Fibroblast of skin of left biceps (primary cell): Measurements from ENCODE around the gene LBHD2.
A peak's percentile ranks its signal among the peaks of the same experiment; 100 is the strongest.

ENCODE experiments used
- DNase-seq, 2 experiments: peaks; one replicate each; pipeline ENCODE4 v3.0.0-alpha.2; 2013; ENCODE audit warnings: low read depth in 2 of 2

LBHD2 gene

GRCh38 chr14:103068351-103069073 lies 15.5 kb upstream of the LBHD2 start:
- DNase-seq: no peak

DNA sequence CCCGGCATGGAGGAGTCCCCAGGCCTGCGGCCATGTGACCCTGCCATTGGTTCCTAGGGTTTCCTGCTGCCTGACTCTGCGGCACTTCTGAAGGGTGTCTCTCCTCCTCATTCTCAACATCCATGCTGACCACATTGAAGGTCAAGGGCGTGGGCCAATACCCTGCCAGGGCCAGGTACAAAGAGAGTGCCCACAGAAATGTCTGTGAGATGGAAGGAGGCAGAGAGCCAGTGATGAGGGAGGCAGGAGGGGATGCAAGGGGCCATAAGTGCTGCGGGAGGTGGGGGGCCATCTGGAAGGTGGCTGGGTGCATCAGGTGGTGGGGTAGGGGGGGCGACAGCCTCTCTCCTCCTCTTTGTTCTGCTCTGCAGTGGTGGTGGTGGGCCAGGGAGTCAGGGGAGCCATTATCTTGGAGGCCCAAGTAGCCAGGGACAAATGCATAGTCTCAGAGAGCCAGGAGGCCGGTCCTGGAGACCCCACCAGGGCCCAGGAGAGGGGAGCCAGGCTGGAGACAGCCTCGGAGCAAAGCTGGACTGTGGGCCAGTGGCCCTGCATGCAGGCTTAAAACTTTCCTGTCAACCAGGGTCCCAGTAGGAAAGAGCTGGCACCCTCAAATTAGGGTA lies 13.6 kb upstream of the LBHD2 start:
- no peak for DNase-seq

DNA sequence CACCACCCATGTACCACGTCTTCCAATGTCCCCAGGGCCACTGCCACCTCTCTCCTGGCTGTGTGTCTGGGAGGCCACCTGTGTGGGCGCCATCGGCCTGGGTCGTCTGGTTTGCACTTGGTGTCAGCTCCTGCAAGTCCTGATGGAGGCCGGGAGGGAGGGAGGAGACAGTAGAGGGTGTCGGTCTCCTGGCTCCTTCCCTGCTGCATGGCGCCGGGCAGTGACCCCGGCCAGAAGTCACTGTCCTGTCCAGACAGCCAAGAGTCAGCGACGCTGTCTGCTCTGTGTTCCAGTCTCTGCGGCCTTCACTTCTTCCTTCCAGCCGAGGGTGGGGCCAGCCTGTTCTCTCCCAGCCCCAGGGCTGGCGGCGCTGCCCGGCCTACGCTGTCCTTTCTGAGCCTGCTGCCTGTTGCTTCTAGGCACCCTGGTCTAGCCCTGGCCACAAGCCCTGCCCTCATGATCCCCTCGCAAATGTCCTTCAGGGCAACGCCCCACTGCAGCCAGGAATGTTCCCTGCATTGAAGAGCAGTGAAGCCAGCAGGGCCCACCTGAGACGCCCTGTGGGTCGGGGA lies 13.0 kb upstream of the LBHD2 start:
- no peak for DNase-seq

DNA sequence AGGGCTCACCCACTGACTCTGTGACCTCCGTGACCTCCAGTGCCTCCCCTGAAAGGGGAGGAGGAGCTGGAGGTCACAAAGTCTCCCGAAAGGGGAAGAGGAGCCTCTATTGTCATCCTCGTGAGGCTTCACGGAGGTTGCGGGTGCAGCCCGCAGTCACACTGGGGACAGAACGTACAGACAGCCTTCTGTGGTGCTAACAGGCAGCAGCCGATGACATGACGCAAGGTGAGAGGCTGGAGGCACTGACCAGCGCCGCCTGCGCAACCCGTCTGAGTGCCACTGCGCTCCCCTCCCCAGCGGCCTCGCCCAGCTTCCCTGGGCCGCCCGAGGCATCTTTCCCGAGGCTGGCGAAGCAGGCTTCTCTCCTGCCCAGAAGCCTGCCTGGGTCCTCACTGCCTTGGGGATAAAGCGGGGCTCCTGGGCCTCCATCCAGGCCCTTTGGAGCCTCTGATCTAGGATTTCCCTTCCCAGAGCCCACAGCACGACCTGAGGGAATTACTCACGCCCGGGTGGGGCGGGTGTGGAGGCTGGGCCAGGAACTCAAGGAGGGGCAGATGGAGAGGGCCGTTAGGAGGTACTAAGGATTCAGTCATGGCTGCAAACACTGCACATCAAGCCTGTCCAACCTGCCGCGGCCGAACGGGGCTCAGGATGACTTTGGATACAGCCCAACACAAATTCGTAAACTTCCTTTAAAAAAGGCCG lies 12.3 kb upstream of the LBHD2 start:
- no peak for DNase-seq

- DNase-seq: no peak
Observed at GRCh38 chr14:103072595-103073366, 11.2 kb upstream of the LBHD2 start.

- DNase-seq: no peak
Observed at GRCh38 chr14:103073367-103073875, 10.6 kb upstream of the LBHD2 start.

GRCh38 chr14:103073876-103074728 lies 9.9 kb upstream of the LBHD2 start:
- DNase-seq: no peak

DNA sequence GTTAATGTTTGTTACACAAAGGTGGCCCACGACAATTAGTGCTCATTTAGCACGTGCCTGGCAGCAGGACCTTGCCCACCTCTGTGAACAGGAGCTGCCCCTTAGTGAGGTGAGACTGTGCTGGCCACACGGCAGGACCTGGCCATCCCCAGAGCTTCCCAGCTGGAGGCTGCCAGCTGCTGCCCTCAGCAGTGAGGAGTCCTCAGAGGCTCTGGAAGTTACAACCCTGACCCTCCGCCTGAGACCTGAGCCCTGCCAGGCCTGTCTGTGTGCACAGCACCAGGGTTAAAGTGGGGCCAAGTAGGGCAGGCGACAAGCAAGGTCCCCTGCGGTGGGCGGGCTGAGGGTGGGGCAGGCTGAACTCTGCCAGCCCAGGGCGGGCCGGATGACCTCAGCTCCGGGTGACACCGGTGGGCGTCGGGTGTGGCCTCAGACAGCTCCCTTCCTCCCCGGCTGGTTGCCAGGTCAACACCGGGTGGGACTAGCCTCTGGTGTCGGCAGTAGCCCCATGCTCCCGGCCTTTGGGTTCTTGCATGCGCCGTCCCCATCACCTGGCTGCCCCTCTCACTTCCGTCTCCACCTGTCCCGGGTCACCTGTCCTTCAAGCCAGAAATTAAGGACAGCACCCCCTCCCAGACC lies 9.2 kb upstream of the LBHD2 start:
- DNase-seq: no peak

- peak in 1 of 2 experiments; percentile 36 for DNase-seq
Observed at GRCh38 chr14:103078420-103078749, 5.6 kb upstream of the LBHD2 start.

DNA sequence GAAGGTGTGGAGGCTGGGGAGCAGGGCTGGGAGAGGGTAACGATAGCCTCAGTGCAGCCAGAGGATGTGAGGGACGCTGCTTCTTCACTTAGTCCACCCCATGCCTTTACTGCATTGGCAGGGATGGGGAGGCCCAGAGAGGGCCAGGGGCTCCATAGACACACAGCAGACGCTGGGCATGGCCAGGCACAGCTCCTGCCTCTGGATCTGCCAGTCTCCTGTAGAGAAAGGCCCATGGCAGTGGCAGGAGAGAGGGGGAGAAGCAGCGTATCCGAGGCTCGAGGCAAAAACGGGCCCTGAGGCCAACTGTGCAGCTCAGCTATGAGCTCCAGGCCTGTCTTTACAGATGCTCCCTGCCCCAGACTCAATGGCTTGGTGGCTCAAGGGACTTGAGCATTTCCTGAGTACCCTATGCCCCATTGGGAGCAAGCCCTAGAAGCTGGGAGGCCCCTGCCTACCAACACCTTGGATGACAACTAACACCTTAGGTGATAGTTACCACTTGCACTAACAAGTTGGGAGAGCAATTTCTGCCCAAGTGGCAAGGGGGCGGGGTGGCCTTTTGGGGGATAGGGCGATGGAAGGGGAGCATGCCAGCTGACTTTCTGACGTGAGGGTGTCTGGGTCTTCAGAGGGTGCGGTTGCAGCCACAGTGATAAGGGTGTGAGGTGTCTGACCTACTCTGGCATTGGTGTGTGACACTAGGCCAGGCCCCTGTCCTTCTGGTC lies 5.0 kb upstream of the LBHD2 start:
- no peak for DNase-seq

DNA sequence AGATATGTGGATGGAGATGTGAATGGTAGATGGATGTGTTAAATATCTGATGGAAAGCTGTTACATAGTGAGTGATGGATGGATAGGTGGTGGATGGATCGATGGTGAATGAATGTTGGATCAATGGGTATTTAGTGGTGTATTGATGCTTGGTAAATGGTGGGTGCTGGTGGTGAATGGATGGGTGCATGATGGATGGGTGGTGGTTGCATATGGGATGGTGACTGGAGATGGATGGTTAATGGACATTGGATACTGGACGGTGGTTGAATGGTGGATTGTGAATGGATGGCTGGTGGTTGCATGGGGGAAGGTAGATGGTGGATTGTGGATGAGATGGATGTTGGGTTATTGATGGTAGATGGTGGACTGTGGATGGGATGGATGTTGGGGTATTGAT lies 2.1 kb upstream of the LBHD2 start:
- no peak for DNase-seq

- DNase-seq: no peak
Observed at GRCh38 chr14:103085106-103086091, 1.4 kb downstream of the LBHD2 start.

- DNase-seq: no peak
Observed at GRCh38 chr14:103086771-103087342, 2.8 kb downstream of the LBHD2 start.

DNA sequence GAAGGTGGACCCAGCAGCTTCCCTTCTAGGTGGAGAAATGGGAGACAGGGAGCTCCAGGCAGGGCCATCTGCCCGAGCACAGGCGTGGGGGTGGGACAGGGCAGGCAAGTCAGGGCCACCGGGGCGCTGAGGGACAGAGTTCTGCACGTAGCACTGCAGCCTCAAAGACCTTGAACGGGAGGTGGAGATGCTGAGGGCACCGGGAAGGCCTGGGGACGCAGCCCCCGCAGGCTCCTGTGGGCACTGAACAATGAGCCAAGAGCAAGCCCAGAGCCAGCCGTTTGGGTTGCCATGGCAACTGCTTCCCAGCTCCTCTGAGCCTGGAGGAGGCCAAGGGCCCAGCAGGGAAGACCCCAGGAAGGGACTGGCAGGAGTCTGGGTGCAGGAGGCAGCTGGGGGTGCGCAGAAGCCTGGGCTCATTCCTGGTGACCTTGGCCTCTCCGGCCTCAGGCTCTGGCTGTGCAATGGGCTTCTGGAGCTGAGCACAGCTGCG lies 3.4 kb downstream of the LBHD2 start:
- DNase-seq: no peak

GRCh38 chr14:103088921-103089320 lies 4.9 kb downstream of the LBHD2 start:
- DNase-seq: no peak

DNA sequence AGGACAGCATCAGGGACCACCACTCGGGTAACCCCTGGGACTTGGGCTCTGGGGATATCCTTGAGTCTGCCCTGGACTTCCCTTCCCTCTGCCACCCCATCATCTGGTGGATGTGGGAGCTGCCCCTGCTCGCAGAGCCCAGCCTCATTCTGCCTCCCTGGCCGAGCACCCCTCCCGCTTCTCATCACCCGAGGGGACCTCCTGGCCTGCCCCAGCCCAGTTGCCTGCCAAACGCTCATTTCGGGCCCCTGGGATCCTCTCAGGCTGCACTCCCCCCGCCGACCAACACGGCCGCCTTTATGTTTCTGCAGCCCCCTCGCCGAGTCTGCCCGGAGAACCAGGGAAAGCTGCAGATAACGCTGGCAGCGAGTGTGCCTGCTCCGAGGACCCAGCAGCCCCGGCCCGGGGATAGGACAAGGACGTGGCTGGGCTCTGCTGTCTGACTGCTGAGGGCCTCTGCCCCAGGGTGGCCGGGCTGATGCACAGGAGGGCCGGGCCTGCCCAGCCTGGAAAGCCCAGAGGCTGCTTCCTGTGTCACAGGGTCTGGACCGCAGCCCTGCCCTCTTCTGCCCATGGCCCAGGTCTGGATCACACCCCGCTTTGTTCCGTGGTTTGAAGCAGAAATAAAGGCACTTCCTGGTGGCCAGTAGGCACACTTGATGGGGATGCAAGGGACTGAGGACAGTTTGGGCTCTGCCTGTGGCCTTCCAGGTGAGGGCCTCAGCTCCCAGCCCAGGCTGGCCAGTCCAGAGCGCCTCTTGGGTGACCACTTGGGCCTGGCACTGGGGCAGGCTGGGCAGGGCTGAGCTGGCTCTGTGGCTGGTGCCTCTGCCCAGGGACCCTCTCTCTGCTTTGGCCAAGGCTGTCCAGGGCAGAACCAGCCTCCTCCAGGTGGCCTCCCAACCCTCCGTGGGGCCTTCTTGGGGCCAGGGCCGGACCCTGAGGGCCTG lies 5.7 kb downstream of the LBHD2 start:
- DNase-seq: no peak
